ENCODE results near the gene DENND5A.

GRCh38 chr11:9095421-9095820 lies 169.7 kb downstream of the DENND5A start:
- no peak for TF ChIP-seq POLR2A (IDR thresholded peaks at IDR 0.05)
- TF ChIP-seq CTCF (IDR thresholded peaks at IDR 0.05), result no peak

Measured in body of pancreas (tissue), 4 donors.